Mucosa of descending colon (tissue), 3 donors: ENCODE data around the gene DNAJB8. TPM values are rescaled to one million over a fixed set of nuclear protein-coding genes. Genes with fewer than 3 reads are reported as not detected.

Experiments used
- ATAC-seq: fragments of 200-7000 bp; cut with Tn5 transposase; one replicate; pipeline ENCODE4 v1.9.1; 2020; ENCODE audit warnings: mild to moderate bottlenecking, moderate library complexity
- DNase-seq, 3 donors: peaks; one replicate each; pipeline ENCODE4 v3.0.0-alpha.2; 2020
- H3K36me3 ChIP-seq: fragments of 200-600 bp; one replicate; pipeline ENCODE4 v1.8.0; 2021; ENCODE audit warnings: low read depth, mild to moderate bottlenecking
- H3K4me1 ChIP-seq: fragments of 200-600 bp; one replicate; pipeline ENCODE4 v1.8.0; 2021; ENCODE audit warnings: low read depth, mild to moderate bottlenecking
- H3K4me3 ChIP-seq: fragments of 200-600 bp; one replicate; pipeline ENCODE4 v1.8.0; 2021; ENCODE audit warnings: mild to moderate bottlenecking
- H3K9me3 ChIP-seq: fragments of 200-600 bp; one replicate; pipeline ENCODE4 v1.8.0; 2021; ENCODE audit warnings: mild to moderate bottlenecking
- CTCF ChIP-seq: fragments of 200-600 bp; IDR thresholded peaks from one replicate; pipeline ENCODE4 v1.8.0; 2022; ENCODE audit warnings: antibody characterized with exemption, mild to moderate bottlenecking
- intact Hi-C, 2 donors: fragments of 100-400 bp; cut with DNase I in 1 of 2; cut with micrococcal nuclease in 1 of 2; formaldehyde crosslinking; loops; one replicate each; pipeline versions ENCODE4 v1.11.0 to v1.11.1; 2022; cut with DNase I, micrococcal nuclease
- total RNA-seq, 3 donors: library from RNA; stranded (reverse); fragmentation: NEBNext Ultra II Directional in 2 of 3; extraction: Animal tissue kit (Norgen Biotek cat#: 25700) in 2 of 3; gene quantifications; one replicate each; pipeline versions ENCODE4 v1.2.1 to v1.2.4, GENCODE V29; 2021 to 2023
- donor health status: DM: no; HTN: no; CAD: no; lungs with moderate emphysema.
- donor health status: DM: no; HTN: no; CAD: no.
- donor health status: DM: no; HTN: yes; CAD: no.

The DNAJB8 gene
- total RNA-seq, 3 donors from 2014 or later = not detected

GRCh38 chr3:128471110-128471509 lies 4.4 kb upstream of the DNAJB8 start:
- H3K4me1 ChIP-seq = no peaks in the 10 kb centered on the region
- no peak for DNase-seq
- H3K9me3 ChIP-seq = no peaks in the 10 kb centered on the region
- no peaks in the 10 kb centered on the region for H3K36me3 ChIP-seq
- no peak for ATAC-seq
- H3K4me3 ChIP-seq = no peak overlapping the region
- no peak for TF ChIP-seq CTCF
- intact Hi-C loops = no loop called here

DNA sequence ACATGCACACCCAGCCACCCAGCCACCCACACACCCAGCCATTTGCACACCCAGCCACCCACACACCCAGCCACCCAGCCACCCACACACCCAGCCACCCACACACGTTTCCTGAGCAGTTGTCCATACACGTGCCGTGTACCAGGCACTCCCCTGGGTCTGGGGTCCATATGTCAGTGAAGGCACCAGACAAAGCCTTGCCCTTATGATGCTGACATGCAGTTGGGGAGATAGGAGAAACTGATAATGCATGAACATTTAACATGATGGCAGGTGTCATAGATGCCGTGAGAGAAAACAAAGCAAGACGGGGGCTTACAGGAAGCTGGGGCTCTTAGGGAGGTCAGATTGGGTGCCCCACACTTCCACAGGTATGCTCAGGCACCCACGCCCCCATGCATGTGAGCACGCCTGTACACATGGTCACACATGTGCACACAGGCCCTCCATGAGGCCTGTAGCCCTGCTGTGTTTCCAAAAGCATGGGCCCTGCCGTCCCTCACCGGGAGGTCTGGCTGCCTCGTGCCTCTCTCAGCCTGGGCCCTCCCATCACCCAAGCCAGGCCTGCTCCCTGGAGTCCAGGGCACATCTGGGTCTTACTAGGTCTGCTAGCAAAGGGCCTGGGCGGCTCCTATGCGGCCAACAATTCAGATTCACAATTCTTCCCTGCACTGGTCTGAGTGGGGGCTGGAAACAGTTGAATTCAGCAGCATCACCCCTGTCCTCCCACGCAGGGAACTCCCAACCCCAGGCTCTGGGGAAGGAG lies 3.6 kb upstream of the DNAJB8 start:
- Histone ChIP-seq H3K4me1 (no peaks in the 10 kb centered on the region), H3K4me3 (no peak overlapping the region), H3K9me3 (no peaks in the 10 kb centered on the region), H3K36me3 (no peaks in the 10 kb centered on the region)
- TF ChIP-seq CTCF = no peak
- DNase-seq (no peak), ATAC-seq (no peak)
- intact Hi-C loops = no loop called here

DNA sequence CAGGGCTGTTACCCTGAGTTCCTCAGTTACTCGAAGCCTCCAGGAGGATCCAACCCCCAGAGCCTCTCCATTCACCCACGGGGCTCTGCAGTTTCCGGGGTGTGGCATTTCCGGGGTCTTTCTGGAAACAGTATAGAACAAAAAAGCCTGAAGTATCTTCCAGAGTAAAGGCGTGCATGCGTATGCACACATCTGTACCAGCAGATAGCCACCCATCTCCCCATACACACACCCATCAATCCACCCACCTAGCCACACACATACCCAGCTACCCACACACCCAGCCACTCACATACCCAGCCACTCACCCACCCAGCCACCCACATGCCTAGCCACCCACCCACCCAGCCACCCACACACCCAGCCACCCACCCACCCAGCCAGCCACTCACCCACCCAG lies 2.9 kb upstream of the DNAJB8 start:
- DNase-seq (no peak), ATAC-seq (no peak)
- no peak for TF ChIP-seq CTCF
- intact Hi-C loops = no loop called here
- Histone ChIP-seq H3K36me3 (no peaks in the 10 kb centered on the region), H3K9me3 (no peaks in the 10 kb centered on the region), H3K4me3 (no peak overlapping the region), H3K4me1 (no peaks in the 10 kb centered on the region)

GRCh38 chr3:128468791-128469527 lies 2.3 kb upstream of the DNAJB8 start:
- Histone ChIP-seq H3K9me3 (no peaks in the 10 kb centered on the region), H3K36me3 (no peaks in the 10 kb centered on the region), H3K4me3 (no peak overlapping the region), H3K4me1 (no peaks in the 10 kb centered on the region)
- DNase-seq = no peak
- TF ChIP-seq CTCF = no peak
- ATAC-seq = no peak
- intact Hi-C loops = no loop called here

- no peak for ATAC-seq
- Histone ChIP-seq H3K36me3 (no peaks in the 10 kb centered on the region), H3K4me1 (no peaks in the 10 kb centered on the region), H3K4me3 (no peak overlapping the region), H3K9me3 (no peaks in the 10 kb centered on the region)
- intact Hi-C loops = no loop called here
- DNase-seq = no peak
- no peak for TF ChIP-seq CTCF
Observed at GRCh38 chr3:128468285-128468790, 1.6 kb upstream of the DNAJB8 start.
